ENCODE measurements around the gene SUPT4H1. TPM values are rescaled to one million over a fixed set of nuclear protein-coding genes. Genes with fewer than 3 reads are reported as not detected.

SUPT4H1 gene
- total RNA-seq, 1 experiment from 2014 or later = 70.9 TPM

DNA sequence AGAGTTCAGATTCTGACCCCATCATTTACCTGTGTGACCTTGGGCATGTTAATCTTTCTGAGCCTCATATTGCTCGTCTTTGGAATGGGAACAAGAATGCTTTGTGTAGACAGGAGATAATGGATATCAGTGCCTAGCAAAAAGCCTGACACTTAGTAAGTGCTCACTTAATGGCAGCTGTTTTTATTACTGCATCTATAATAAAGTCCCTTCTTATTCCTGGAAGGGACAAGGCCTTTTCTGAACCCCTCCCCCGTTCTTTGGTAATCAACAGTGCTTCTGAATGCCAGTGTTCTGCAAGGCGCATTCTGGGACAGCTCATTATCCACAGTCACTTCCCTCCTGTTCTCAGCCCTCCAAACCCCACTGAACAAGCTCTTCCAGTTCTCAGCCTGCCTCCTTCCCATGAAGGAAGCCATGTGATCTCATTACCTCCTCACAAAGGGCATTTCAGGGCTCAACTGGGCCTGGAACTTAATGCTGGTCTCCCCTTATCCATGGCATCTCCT, 25.1 kb upstream of the SUPT4H1 start:
- Histone ChIP-seq H3K4me3 (ENCODE audit: low read depth, low read length) (no peak overlapping the region), H3K27me3 (replicated peaks; ENCODE audit: control insufficient read depth, insufficient read depth, low read length) (no peaks in the 10 kb centered on the region), H3K4me1 (peaks cover 88% of the 10 kb centered on the region), H3K36me3 (ENCODE audit: control insufficient read depth, insufficient read depth, low read length) (peaks cover 1% of the 10 kb centered on the region), H3K9me3 (no peaks in the 10 kb centered on the region)
- TF ChIP-seq, protein P1, sequence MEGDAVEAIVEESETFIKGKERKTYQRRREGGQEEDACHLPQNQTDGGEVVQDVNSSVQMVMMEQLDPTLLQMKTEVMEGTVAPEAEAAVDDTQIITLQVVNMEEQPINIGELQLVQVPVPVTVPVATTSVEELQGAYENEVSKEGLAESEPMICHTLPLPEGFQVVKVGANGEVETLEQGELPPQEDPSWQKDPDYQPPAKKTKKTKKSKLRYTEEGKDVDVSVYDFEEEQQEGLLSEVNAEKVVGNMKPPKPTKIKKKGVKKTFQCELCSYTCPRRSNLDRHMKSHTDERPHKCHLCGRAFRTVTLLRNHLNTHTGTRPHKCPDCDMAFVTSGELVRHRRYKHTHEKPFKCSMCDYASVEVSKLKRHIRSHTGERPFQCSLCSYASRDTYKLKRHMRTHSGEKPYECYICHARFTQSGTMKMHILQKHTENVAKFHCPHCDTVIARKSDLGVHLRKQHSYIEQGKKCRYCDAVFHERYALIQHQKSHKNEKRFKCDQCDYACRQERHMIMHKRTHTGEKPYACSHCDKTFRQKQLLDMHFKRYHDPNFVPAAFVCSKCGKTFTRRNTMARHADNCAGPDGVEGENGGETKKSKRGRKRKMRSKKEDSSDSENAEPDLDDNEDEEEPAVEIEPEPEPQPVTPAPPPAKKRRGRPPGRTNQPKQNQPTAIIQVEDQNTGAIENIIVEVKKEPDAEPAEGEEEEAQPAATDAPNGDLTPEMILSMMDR (IDR thresholded peaks at IDR 0.05; ENCODE audit: insufficient read depth in 1 of 2, low read depth in 1 of 2, low read length in 1 of 2, severe bottlenecking in 1 of 2, unreplicated experiment in 1 of 2) = no peak
- ChIA-PET POLR2A (interaction anchor here (0.9 to 1.2 kb wide), 2 partner anchors 13 to 40 kb away, joined by 3 to 8 read pairs; partner anchors contain the start of gene RNF43), CTCF (interaction anchor here (1.0 to 1.5 kb wide), 2 partner anchors 12 to 38 kb away, joined by 4 to 8 read pairs; no protein-coding TSS in a partner anchor)
- Mint-ChIP-seq H3K27ac (ENCODE audit: unreplicated experiment) (peak overlapping the region; percentile 58), H3K27me3 (ENCODE audit: insufficient read depth, unreplicated experiment) (no peaks in the 10 kb centered on the region), H3K4me1 (ENCODE audit: low read depth, unreplicated experiment) (peaks cover 74% of the 10 kb centered on the region), H3K4me3 (ENCODE audit: unreplicated experiment) (peak overlapping the region; percentile 25), H3K36me3 (ENCODE audit: insufficient read depth, unreplicated experiment) (peaks cover 81% of the 10 kb centered on the region), H3K9me3 (ENCODE audit: unreplicated experiment) (no peaks in the 10 kb centered on the region)
- intact Hi-C loops (cut with micrococcal nuclease; ENCODE audit: unreplicated experiment) = loop anchor here (1.0 kb wide), 2 partner anchors 13 to 14 kb away; no protein-coding TSS in a partner anchor
- peak; percentile 81 to 89 for DNase-seq
- no TSS peak for BruUV-seq (replicated peaks)

DNA sequence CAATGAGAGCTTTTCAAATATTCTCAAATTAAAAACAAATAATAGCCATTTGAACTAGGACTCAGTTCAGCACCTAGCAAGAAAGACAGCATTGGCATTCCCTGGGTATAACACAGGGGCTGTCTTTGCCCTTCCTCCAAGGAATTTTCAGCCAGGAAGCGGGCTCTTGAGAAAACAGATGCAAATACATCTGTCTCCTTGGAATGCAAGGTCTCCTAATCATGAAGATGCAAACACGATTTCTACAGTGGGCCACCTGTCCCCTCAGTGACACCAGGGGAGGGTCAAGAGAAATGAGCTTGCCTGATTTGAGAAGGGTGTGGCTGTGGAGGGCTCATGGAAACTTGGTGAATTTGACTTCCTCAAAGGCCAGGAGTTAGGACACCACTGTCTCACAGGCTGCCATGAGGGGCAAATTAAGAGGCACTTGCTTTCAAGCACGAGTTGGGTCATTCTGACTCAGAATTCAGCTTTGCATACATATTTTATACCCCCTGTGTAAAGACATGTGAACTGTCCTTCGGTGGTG, 24.5 kb upstream of the SUPT4H1 start:
- intact Hi-C loops (cut with micrococcal nuclease; ENCODE audit: unreplicated experiment) = no loop called here
- ChIA-PET CTCF (interaction anchor here (1.0 to 1.5 kb wide), 2 partner anchors 11 to 39 kb away, joined by 4 to 8 read pairs; no protein-coding TSS in a partner anchor), POLR2A (interaction anchor here (0.9 to 1.2 kb wide), 2 partner anchors 12 to 41 kb away, joined by 3 to 8 read pairs; partner anchors contain the start of gene RNF43)
- Mint-ChIP-seq H3K4me3 (ENCODE audit: unreplicated experiment) (peak overlapping the region; percentile 25), H3K36me3 (ENCODE audit: insufficient read depth, unreplicated experiment) (peaks cover 87% of the 10 kb centered on the region), H3K4me1 (ENCODE audit: low read depth, unreplicated experiment) (peaks cover 74% of the 10 kb centered on the region), H3K9me3 (ENCODE audit: unreplicated experiment) (no peaks in the 10 kb centered on the region), H3K27me3 (ENCODE audit: insufficient read depth, unreplicated experiment) (no peaks in the 10 kb centered on the region), H3K27ac (ENCODE audit: unreplicated experiment) (peak overlapping the region; percentile 58)
- no peaks in the 10 kb centered on the region for H3K9me3 ChIP-seq
- peaks cover 1% of the 10 kb centered on the region for H3K36me3 ChIP-seq (ENCODE audit: control insufficient read depth, insufficient read depth, low read length)
- peaks cover 87% of the 10 kb centered on the region for H3K4me1 ChIP-seq
- BruUV-seq (replicated peaks) = no TSS peak
- no peak for DNase-seq
- no peak overlapping the region for H3K4me3 ChIP-seq (ENCODE audit: low read depth, low read length)
- TF ChIP-seq, protein P1 (IDR thresholded peaks at IDR 0.05; ENCODE audit: insufficient read depth in 1 of 2, low read depth in 1 of 2, low read length in 1 of 2, severe bottlenecking in 1 of 2, unreplicated experiment in 1 of 2) = no peak
- H3K27me3 ChIP-seq (replicated peaks; ENCODE audit: control insufficient read depth, insufficient read depth, low read length) = no peaks in the 10 kb centered on the region

DNA sequence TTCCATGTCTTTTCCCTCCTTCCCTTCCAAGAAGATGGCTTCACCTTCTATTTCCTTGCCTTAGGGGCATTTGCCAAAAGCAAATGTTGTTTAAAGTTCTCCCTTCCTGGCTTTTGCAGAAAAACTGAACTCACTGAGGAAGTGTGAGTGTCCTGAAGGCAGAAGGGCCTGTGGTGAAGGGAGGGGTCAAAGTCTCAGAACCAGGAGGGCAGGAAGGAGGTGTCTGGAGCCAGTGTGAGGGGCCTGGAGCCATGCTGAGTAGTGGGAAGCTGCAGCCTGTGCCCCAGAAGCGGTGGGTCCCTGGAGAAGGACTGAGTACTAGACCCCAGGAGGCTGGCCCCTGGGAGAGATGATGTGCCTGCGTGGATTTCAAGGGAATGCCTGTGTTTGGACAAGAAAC, 23.8 kb upstream of the SUPT4H1 start:
- TF ChIP-seq, protein P1 (IDR thresholded peaks at IDR 0.05; ENCODE audit: insufficient read depth in 1 of 2, low read depth in 1 of 2, low read length in 1 of 2, severe bottlenecking in 1 of 2, unreplicated experiment in 1 of 2) = no peak
- intact Hi-C loops (cut with micrococcal nuclease; ENCODE audit: unreplicated experiment) = no loop called here
- Mint-ChIP-seq H3K4me3 (ENCODE audit: unreplicated experiment) (no peak overlapping the region), H3K27me3 (ENCODE audit: insufficient read depth, unreplicated experiment) (no peaks in the 10 kb centered on the region), H3K27ac (ENCODE audit: unreplicated experiment) (peak overlapping the region; percentile 6), H3K36me3 (ENCODE audit: insufficient read depth, unreplicated experiment) (peaks cover 87% of the 10 kb centered on the region), H3K4me1 (ENCODE audit: low read depth, unreplicated experiment) (peaks cover 74% of the 10 kb centered on the region), H3K9me3 (ENCODE audit: unreplicated experiment) (no peaks in the 10 kb centered on the region)
- CTCF ChIA-PET = no interaction called here
- H3K9me3 ChIP-seq = no peaks in the 10 kb centered on the region
- H3K27me3 ChIP-seq (replicated peaks; ENCODE audit: control insufficient read depth, insufficient read depth, low read length) = no peaks in the 10 kb centered on the region
- POLR2A ChIA-PET = no interaction called here
- H3K36me3 ChIP-seq (ENCODE audit: control insufficient read depth, insufficient read depth, low read length) = peaks cover 1% of the 10 kb centered on the region
- H3K4me3 ChIP-seq (ENCODE audit: low read depth, low read length) = no peak overlapping the region
- DNase-seq = no peak
- no TSS peak for BruUV-seq (replicated peaks)
- H3K4me1 ChIP-seq = peaks cover 87% of the 10 kb centered on the region
